ENCODE results near the gene TBK1. TPM values are rescaled to one million over a fixed set of nuclear protein-coding genes. Genes with fewer than 3 reads are reported as not detected.

Gene TBK1
- total RNA-seq, 1 experiment from 2014 or later = 23.6 TPM

DNA sequence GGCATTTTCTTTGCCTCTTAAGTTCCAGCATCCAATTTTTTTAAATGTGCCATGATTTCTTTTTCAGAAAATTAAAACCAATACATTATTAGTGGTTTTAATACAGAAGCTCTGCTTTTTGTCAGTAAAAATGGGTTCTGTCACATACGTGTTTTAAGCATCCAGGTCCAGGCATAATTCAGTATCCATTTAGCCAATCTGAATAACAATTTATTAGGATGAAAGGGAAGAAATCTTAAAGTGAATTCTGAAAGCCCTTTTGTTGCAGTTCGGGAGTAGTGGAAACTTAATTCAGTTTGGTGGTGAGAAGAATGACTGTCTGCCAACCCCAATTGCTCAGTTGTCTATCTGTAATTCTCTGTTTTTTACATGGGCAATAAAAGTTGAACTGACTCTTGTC lies 40.5 kb upstream of the TBK1 start:
- Mint-ChIP-seq H3K4me3 (no peak overlapping the region), H3K4me1 (peaks cover 4 to 13% of the 10 kb centered on the region in 2 experiments), H3K27me3 (ENCODE audit: low read depth) (no peaks in the 10 kb centered on the region), H3K27ac (no peak overlapping the region), H3K36me3 (ENCODE audit: insufficient read depth in 1 of 3, low read depth in 3 of 3) (peaks cover 34 to 61% (median 59%) of the 10 kb centered on the region in 3 experiments; a peak in 6 of 7 replicates), H3K9me3 (no peaks in the 10 kb centered on the region)
- Histone ChIP-seq H3K14ac (ENCODE audit: insufficient read depth, low read length) (no peak overlapping the region), H2AFZ (ENCODE audit: low read length) (no peak overlapping the region), H4K8ac (replicated peaks; ENCODE audit: insufficient read length, low read depth, low read length) (no peak overlapping the region), H3K4me1 (ENCODE audit: insufficient read depth, low read length) (no peaks in the 10 kb centered on the region), H3K18ac (ENCODE audit: insufficient read length, low read depth, low read length) (no peak overlapping the region), H3K4me2 (ENCODE audit: insufficient read depth, insufficient read length, low read length) (no peak overlapping the region), H3K27me3 (ENCODE audit: insufficient read depth, low read length) (no peaks in the 10 kb centered on the region), H3K4ac (ENCODE audit: low read depth, low read length) (no peak overlapping the region), H4K91ac (ENCODE audit: insufficient read length, low read depth, low read length) (no peak overlapping the region), H3K79me2 (ENCODE audit: insufficient read depth, low read length) (peaks cover 15% of the 10 kb centered on the region; the same call in 1 of the 2 replicates), H2BK12ac (ENCODE audit: insufficient read length, low read depth, low read length) (no peak overlapping the region), H3K9me3 (ENCODE audit: control insufficient read depth, low read depth, low read length) (no peaks in the 10 kb centered on the region), H4K20me1 (ENCODE audit: control insufficient read depth, insufficient read depth, insufficient read length) (no peaks in the 10 kb centered on the region), H3K56ac (ENCODE audit: insufficient read length, low read depth, low read length) (no peak overlapping the region), H3K23me2 (ENCODE audit: insufficient read length, low read depth, low read length, poor library complexity, severe bottlenecking) (no peaks in the 10 kb centered on the region), H3T11ph (ENCODE audit: low read length) (no peak overlapping the region), H2AK5ac (ENCODE audit: insufficient read length, low read length) (no peak overlapping the region), H3K9ac (ENCODE audit: extremely low read depth, insufficient read length, low read length) (no peak overlapping the region), H3K27ac (ENCODE audit: insufficient read length, low read depth, low read length) (no peak overlapping the region), H3K23ac (ENCODE audit: insufficient read length, low read depth, low read length) (no peak overlapping the region), H3K79me1 (ENCODE audit: insufficient read depth, low read depth, low read length, poor library complexity, severe bottlenecking) (peaks cover 4% of the 10 kb centered on the region), H2BK15ac (ENCODE audit: low read depth, low read length) (no peak overlapping the region), H2BK5ac (ENCODE audit: insufficient read length, low read length) (no peak overlapping the region), H2BK20ac (ENCODE audit: low read depth, low read length, poor library complexity, severe bottlenecking) (no peak overlapping the region), H4K5ac (ENCODE audit: insufficient read length, low read depth, low read length) (no peak overlapping the region), H2BK120ac (ENCODE audit: low read depth, low read length, poor library complexity, severe bottlenecking) (no peak overlapping the region)
- TF ChIP-seq, protein P1, sequence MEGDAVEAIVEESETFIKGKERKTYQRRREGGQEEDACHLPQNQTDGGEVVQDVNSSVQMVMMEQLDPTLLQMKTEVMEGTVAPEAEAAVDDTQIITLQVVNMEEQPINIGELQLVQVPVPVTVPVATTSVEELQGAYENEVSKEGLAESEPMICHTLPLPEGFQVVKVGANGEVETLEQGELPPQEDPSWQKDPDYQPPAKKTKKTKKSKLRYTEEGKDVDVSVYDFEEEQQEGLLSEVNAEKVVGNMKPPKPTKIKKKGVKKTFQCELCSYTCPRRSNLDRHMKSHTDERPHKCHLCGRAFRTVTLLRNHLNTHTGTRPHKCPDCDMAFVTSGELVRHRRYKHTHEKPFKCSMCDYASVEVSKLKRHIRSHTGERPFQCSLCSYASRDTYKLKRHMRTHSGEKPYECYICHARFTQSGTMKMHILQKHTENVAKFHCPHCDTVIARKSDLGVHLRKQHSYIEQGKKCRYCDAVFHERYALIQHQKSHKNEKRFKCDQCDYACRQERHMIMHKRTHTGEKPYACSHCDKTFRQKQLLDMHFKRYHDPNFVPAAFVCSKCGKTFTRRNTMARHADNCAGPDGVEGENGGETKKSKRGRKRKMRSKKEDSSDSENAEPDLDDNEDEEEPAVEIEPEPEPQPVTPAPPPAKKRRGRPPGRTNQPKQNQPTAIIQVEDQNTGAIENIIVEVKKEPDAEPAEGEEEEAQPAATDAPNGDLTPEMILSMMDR (conservative IDR thresholded peaks at IDR 0.05) = no peak
- WGBS (ENCODE audit: extremely low coverage, insufficient read length, low lambda C conversion rate) = no CpG with 5 or more reads among the region's 2 CpGs
- no peak for DNase-seq
